NOMO-1 treated with DMSO at 0.1 percent for 48 hours (cell line): ENCODE data around the gene AGK.

Experiments used
- DNase-seq: peaks from one replicate; lab custom pipeline; 2025; ENCODE audit not compliant: unreplicated experiment; lab: John Stamatoyannopoulos, UW

The AGK gene

GRCh38 chr7:141702047-141702567, 150.9 kb downstream of the AGK start, which contains the start of gene DENND11:
Gene DENND11, minus strand, starts transcription at chr7:141702166. Its CDS starts 13 bp downstream, at chr7:141702153.
- DNase-seq, result no peak

GRCh38 chr7:141702892-141703291, 151.7 kb downstream of the AGK start:
- DNase-seq, result no peak

- DNase-seq, result no peak
Observed at GRCh38 chr7:141704112-141704511, 152.9 kb downstream of the AGK start.

- no peak for DNase-seq
Observed at GRCh38 chr7:141704741-141705140, 153.5 kb downstream of the AGK start.
